RPMI8226 (cell line): ENCODE results near the gene ANKRD29.

Source experiments
- DNase-seq: peaks from one replicate; pipeline ENCODE4 v3.0.0-alpha.2; 2015

ANKRD29 gene

DNA sequence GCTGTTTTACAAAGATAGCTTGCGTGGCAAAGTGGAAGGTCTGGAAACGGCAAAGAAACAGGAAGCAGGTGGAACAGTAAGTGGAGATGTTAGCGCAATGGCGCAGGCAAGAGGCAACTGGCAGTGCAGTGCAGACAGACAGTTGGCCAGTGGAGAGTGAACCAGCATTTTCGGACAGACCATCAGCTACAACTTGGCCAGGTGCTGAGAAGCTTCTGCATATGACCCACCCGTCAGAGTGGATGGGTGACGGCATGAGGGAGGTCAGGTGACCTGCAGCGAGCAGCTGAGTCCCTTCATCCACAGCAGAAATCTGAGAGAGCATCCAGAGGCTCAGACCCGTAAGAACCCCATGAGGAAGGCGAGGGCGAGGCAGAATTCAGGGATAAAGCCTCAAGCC lies 110.2 kb downstream of the ANKRD29 start:
- DNase-seq = no peak

DNA sequence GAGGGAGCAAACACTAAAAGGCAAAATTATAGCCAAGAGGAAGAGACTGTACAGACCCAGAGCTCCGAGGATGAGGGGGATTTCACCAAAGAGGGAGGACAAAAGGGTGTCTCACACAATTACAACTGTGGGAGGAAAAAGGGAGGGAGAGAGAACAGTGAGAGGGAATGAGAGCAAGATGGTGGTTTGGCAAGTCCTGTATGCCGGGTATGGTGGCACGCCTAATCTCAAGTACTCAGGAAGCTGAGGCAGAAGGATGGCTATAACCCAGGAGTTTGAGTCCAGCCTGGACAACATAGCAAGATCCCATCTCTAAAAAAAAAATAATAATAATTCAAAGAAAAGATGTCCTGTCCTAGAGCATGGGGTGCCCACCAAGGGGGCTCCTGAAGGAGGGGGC lies 110.7 kb downstream of the ANKRD29 start:
- DNase-seq = no peak

DNA sequence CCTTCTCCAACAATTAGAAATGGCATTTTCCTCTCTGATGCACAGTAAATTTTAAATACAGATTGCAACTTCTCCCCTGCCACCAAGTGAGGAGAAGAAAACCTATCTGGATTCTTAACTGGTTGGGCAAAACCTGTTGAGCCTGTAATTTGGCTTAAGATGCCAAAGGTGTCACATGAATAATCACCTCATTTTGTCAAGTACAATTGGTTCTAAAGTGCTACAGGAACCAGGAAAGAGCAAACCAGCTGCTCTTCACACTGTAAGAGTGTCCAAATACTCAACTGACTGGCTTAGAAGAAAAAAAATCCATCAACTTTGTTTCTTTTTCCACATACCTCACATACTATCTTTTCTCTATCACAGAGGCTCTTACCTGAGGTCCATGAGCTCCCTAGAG lies 111.8 kb downstream of the ANKRD29 start:
- no peak for DNase-seq
